Ishikawa (cell line): ENCODE measurements around the gene CARD11.

Source experiments
- CEBPB ChIP-seq: IDR thresholded peaks from 2 replicates; pipeline ENCODE4 v1.6.1; 2012
- CREB1 ChIP-seq: IDR thresholded peaks from 2 replicates; pipeline ENCODE4 v1.6.1; 2012; ENCODE audit warnings: low read depth
- EGR1 ChIP-seq: IDR thresholded peaks from 2 replicates; pipeline ENCODE4 v1.6.1; 2012
- EP300 ChIP-seq: IDR thresholded peaks from 2 replicates; pipeline ENCODE4 v1.6.1; 2012; ENCODE audit warnings: borderline replicate concordance
- FOXM1 ChIP-seq: IDR thresholded peaks from 2 replicates; pipeline ENCODE4 v1.6.1; 2012; ENCODE audit warnings: low read depth, borderline replicate concordance
- MAX ChIP-seq: IDR thresholded peaks from 2 replicates; pipeline ENCODE4 v1.6.1; 2012
- NFIC ChIP-seq: IDR thresholded peaks from 2 replicates; pipeline ENCODE4 v1.6.1; 2012
- RAD21 ChIP-seq: IDR thresholded peaks from 2 replicates; pipeline ENCODE4 v1.6.1; 2012; ENCODE audit warnings: low read depth
- REST ChIP-seq: IDR thresholded peaks from 2 replicates; pipeline ENCODE4 v1.6.1; 2012; ENCODE audit warnings: low read depth, mild to moderate bottlenecking
- TAF1 ChIP-seq: IDR thresholded peaks from 2 replicates; pipeline ENCODE4 v1.6.1; 2012; ENCODE audit warnings: low read depth, mild to moderate bottlenecking
- TCF12 ChIP-seq: IDR thresholded peaks from 2 replicates; pipeline ENCODE4 v1.6.1; 2012; ENCODE audit warnings: low read depth
- TEAD4 ChIP-seq: IDR thresholded peaks from 2 replicates; pipeline ENCODE4 v1.6.1; 2012
- USF1 ChIP-seq: IDR thresholded peaks from 2 replicates; pipeline ENCODE4 v1.6.1; 2012
- YY1 ChIP-seq: IDR thresholded peaks from 2 replicates; pipeline ENCODE4 v1.6.1; 2012; ENCODE audit warnings: low read depth
- ZBTB7A ChIP-seq: IDR thresholded peaks from 2 replicates; pipeline ENCODE4 v1.6.1; 2012; ENCODE audit warnings: low read depth

Gene CARD11

GRCh38 chr7:3075441-3075840 lies 31.8 kb upstream of the CARD11 start:
- TF ChIP-seq YY1 (no peak), EP300 (no peak), MAX (no peak), CREB1 (no peak), TCF12 (no peak), ZBTB7A (no peak), EGR1 (no peak), REST (no peak), TEAD4 (no peak), NFIC (no peak), USF1 (no peak), CEBPB (no peak), TAF1 (no peak), FOXM1 (no peak)

- TF ChIP-seq RAD21 (no peak), NFIC (no peak), EGR1 (no peak), REST (no peak), TEAD4 (no peak), CEBPB (no peak), EP300 (no peak), YY1 (no peak), CREB1 (no peak), ZBTB7A (no peak), TCF12 (no peak), TAF1 (no peak)
Measured at GRCh38 chr7:3074459-3074821, 30.8 kb upstream of the CARD11 start.

GRCh38 chr7:3073763-3074458 lies 30.2 kb upstream of the CARD11 start:
- TF ChIP-seq NFIC (no peak), TAF1 (no peak), FOXM1 (no peak), EP300 (no peak), MAX (no peak), CREB1 (no peak), USF1 (no peak), EGR1 (no peak), ZBTB7A (no peak), TCF12 (no peak), YY1 (no peak), CEBPB (no peak), REST (no peak), TEAD4 (no peak), RAD21 (no peak)

GRCh38 chr7:3070908-3071307 lies 27.2 kb upstream of the CARD11 start:
- TF ChIP-seq TEAD4: no peak
- no peak for TF ChIP-seq ZBTB7A
- no peak for TF ChIP-seq EP300
